HUES64 (cell line): ENCODE measurements around the gene UBE2N. TPM values are rescaled to one million over a fixed set of nuclear protein-coding genes. Genes with fewer than 3 reads are reported as not detected.
A peak's percentile ranks its signal among the peaks of the same experiment; 100 is the strongest.

ENCODE experiments used
- H3K27ac ChIP-seq: 2 replicates; pipeline ENCODE4 v1.7.0; 2013; ENCODE audit warnings: low read depth, low read length, inconsistent platforms
- H3K27me3 ChIP-seq: 2 replicates; pipeline ENCODE4 v1.6.1; 2013; ENCODE audit warnings: mild to moderate bottlenecking, low read length; ENCODE audit not compliant: insufficient read depth
- H3K36me3 ChIP-seq: 2 replicates; pipeline ENCODE4 v1.6.1; 2013; ENCODE audit warnings: mild to moderate bottlenecking, low read length; ENCODE audit not compliant: insufficient read depth
- H3K4me1 ChIP-seq: 2 replicates; pipeline ENCODE4 v1.6.1; 2013; ENCODE audit warnings: mild to moderate bottlenecking, low read length, moderate library complexity; ENCODE audit not compliant: insufficient read depth
- H3K4me3 ChIP-seq: 2 replicates; pipeline ENCODE4 v1.5.1; 2013; ENCODE audit warnings: mild to moderate bottlenecking, low read length, moderate library complexity
- H3K9ac ChIP-seq: 2 replicates; pipeline ENCODE4 v1.6.1; 2013; ENCODE audit warnings: mild to moderate bottlenecking, low read depth, low read length
- H3K9me3 ChIP-seq: 2 replicates; pipeline ENCODE4 v1.6.1; 2013; ENCODE audit warnings: low read depth, low read length; ENCODE audit not compliant: insufficient read depth
- WGBS: fragments of 150-250, 120-280 bp; methylation state at CpG from one replicate; pipeline ENCODE4 v1.1.7; 2013; ENCODE audit warnings: missing lambda C conversion rate; 5-methylcytosine and 5-hydroxymethylcytosine counted together
- polyA plus RNA-seq, 2 experiments: library from polyadenylated mRNA; stranded (reverse); fragments of 50-300 nt; gene quantifications; one replicate each; pipeline ENCODE4 v1.2.3, GENCODE V29; 2013

Gene UBE2N, protein sequence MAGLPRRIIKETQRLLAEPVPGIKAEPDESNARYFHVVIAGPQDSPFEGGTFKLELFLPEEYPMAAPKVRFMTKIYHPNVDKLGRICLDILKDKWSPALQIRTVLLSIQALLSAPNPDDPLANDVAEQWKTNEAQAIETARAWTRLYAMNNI
- 205 TPM for polyA plus RNA-seq (2013, experiment 1 of 2)
- polyA plus RNA-seq (2013, experiment 2 of 2): 206 TPM

- peak within 1 kb of the TSS; percentile 97 for H3K9ac ChIP-seq
- H3K27me3 ChIP-seq: no peaks in the 10 kb centered on the region
- H3K36me3 ChIP-seq: no peaks in the 10 kb centered on the region
- no peaks in the 10 kb centered on the region for H3K9me3 ChIP-seq
- H3K27ac ChIP-seq: peak within 1 kb of the TSS; percentile 98
- under 1% methylated on average over 105 of the region's 105 CpGs for WGBS
- peak within 1 kb of the TSS; percentile 89 for H3K4me3 ChIP-seq
- H3K4me1 ChIP-seq: peaks cover 34% of the 10 kb centered on the region
These were observed at the start of gene UBE2N for GRCh38 chr12:93441617-93442410. TSS of gene UBE2N (minus strand) at chr12:93441947. CDS start at chr12:93441884, 63 bp downstream.

- H3K4me1 ChIP-seq: no peaks in the 10 kb centered on the region
- 90% methylated on average over 7 of the region's 8 CpGs for WGBS
- no peaks in the 10 kb centered on the region for H3K9me3 ChIP-seq
- peaks cover 97% of the 10 kb centered on the region for H3K36me3 ChIP-seq
- H3K4me3 ChIP-seq: no peak overlapping the region
- H3K27me3 ChIP-seq: no peaks in the 10 kb centered on the region
- H3K27ac ChIP-seq: no peak overlapping the region
- no peak overlapping the region for H3K9ac ChIP-seq
These were observed 42.7 kb upstream of the UBE2N start for GRCh38 chr12:93484315-93484981.

DNA sequence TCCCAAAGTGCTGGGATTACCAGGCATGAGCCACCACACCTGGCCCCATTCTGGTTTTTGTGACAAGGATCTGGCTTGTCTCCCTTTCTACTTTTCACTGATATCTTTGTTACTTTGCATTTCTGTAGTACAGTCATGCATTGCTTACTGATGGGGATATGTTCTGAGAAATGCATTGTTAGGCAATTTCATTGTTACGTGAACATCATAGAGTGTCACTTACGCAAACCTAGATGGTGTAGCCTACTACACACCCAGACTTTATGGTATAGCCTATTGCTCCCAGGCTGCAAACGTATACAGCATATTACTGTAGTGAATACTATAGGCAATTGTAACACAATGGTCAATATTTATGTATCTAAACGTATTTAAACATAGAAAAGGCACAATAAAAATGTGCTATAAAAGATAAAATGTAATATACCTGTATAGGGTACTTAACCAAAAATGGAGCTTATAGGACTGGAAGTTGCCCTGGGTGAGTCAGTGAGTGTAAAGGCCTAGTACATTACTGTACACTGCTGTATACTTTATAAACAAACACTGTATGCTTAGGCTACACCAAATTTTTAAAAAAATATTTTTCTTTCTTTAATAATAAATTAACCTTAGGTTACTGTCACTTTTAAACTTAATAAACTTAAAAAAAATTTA lies 41.5 kb upstream of the UBE2N start:
- Histone ChIP-seq H3K27ac (no peak overlapping the region), H3K27me3 (no peaks in the 10 kb centered on the region), H3K36me3 (peaks cover 97% of the 10 kb centered on the region), H3K4me3 (no peak overlapping the region), H3K4me1 (no peaks in the 10 kb centered on the region), H3K9ac (no peak overlapping the region), H3K9me3 (no peaks in the 10 kb centered on the region)
- 95% methylated on average over 2 of the region's 4 CpGs for WGBS

- Histone ChIP-seq H3K4me1 (no peaks in the 10 kb centered on the region), H3K9me3 (no peaks in the 10 kb centered on the region), H3K27me3 (no peaks in the 10 kb centered on the region), H3K4me3 (no peak overlapping the region), H3K36me3 (peaks cover 97% of the 10 kb centered on the region), H3K9ac (no peak overlapping the region), H3K27ac (no peak overlapping the region)
- 94% methylated on average over 5 of the region's 5 CpGs for WGBS
These were observed 41.0 kb upstream of the UBE2N start for GRCh38 chr12:93482721-93483120.

GRCh38 chr12:93476555-93476954 lies 34.8 kb upstream of the UBE2N start:
- H3K27me3 ChIP-seq: no peaks in the 10 kb centered on the region
- H3K9me3 ChIP-seq: no peaks in the 10 kb centered on the region
- H3K27ac ChIP-seq: no peak overlapping the region
- H3K36me3 ChIP-seq: peaks cover 94% of the 10 kb centered on the region
- no peak overlapping the region for H3K9ac ChIP-seq
- no peaks in the 10 kb centered on the region for H3K4me1 ChIP-seq
- no peak overlapping the region for H3K4me3 ChIP-seq

DNA sequence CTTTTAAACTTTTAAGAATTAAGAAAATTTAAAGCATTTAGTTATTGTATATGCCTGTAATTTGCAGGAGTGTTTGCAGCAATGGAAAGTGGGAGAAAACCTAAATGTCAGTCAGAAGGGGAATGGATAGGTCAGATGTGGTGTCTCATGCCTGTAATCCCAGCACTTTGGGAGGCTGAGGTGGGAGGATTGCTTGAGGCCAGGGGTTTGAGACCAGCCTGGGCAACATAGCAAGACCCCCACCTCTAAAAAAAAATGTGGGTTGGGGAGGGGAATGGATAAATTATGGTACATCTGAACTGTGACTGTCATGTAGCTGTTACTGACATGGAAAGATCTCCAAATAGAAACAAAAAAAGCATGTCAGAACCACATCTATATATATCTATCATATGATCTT lies 27.6 kb upstream of the UBE2N start:
- Histone ChIP-seq H3K9ac (no peak overlapping the region), H3K4me1 (peaks cover 5% of the 10 kb centered on the region; the same call in 1 of the 2 replicates), H3K36me3 (peaks cover 55% of the 10 kb centered on the region), H3K27me3 (no peaks in the 10 kb centered on the region), H3K4me3 (peak overlapping the region; percentile 95; the same call in 1 of the 2 replicates), H3K9me3 (no peaks in the 10 kb centered on the region), H3K27ac (no peak overlapping the region)

- under 1% methylated on average over 6 of the region's 7 CpGs for WGBS
- Histone ChIP-seq H3K27me3 (no peaks in the 10 kb centered on the region), H3K9me3 (no peaks in the 10 kb centered on the region), H3K27ac (peak overlapping the region; percentile 97), H3K4me3 (peak overlapping the region; percentile 95), H3K4me1 (peaks cover 5% of the 10 kb centered on the region; the same call in 1 of the 2 replicates), H3K9ac (peak overlapping the region; percentile 99), H3K36me3 (peaks cover 43% of the 10 kb centered on the region)
These were observed 26.2 kb upstream of the UBE2N start for GRCh38 chr12:93468008-93468371.

GRCh38 chr12:93467351-93468007 lies 25.7 kb upstream of the UBE2N start, which contains the start of gene MRPL42:
TSS of gene MRPL42 (plus strand) at chr12:93467514. CDS start at chr12:93469286, 1,772 bp downstream.
- Histone ChIP-seq H3K9ac (peak within 1 kb of the TSS; percentile 99), H3K4me1 (peaks cover 5% of the 10 kb centered on the region; the same call in 1 of the 2 replicates), H3K27ac (peak within 1 kb of the TSS; percentile 97), H3K4me3 (peak within 1 kb of the TSS; percentile 95), H3K9me3 (no peaks in the 10 kb centered on the region), H3K36me3 (peaks cover 38% of the 10 kb centered on the region), H3K27me3 (no peaks in the 10 kb centered on the region)
- WGBS: 1% methylated on average over 36 of the region's 36 CpGs

DNA sequence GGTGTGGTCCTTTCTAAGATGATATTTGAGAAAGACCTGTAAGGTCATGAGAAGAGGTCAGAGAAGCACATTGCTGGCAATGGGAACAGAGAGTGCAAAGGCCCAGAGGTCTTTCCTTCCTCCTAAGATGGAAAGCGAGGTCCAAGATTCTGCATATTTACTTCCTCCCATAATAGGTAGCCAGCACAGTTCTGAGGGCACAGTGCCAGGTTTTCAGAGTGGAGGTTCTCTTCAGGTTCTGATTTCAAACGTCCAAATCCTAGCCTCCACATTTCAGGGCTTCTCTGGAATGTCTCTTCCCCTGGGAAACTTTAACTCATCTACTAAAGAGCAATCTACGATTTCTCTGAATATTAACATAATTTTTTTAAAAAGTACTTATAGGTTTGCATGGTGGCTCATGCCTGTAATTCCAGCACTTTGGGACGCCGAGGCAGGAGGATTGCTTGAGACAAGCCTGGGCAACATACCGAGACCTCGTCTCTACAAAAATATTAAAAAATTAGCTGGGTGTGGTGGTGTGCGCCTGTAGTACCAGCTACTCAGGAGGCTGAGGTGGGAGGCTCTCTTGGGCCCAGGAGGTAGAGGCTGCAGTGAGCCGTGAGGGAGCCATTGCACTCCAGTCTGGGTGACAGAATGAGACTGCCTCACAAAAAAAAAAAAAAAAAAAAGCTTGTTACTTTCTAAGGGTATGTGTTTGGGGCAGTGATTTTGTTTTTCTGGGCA lies 25.0 kb upstream of the UBE2N start:
- no peak overlapping the region for H3K9ac ChIP-seq
- H3K27me3 ChIP-seq: no peaks in the 10 kb centered on the region
- 93% methylated on average over 9 of the region's 9 CpGs for WGBS
- H3K36me3 ChIP-seq: peaks cover 31% of the 10 kb centered on the region
- no peaks in the 10 kb centered on the region for H3K9me3 ChIP-seq
- H3K27ac ChIP-seq: no peak overlapping the region
- peak overlapping the region; percentile 95 for H3K4me3 ChIP-seq
- H3K4me1 ChIP-seq: peaks cover 5% of the 10 kb centered on the region; the same call in 1 of the 2 replicates

DNA sequence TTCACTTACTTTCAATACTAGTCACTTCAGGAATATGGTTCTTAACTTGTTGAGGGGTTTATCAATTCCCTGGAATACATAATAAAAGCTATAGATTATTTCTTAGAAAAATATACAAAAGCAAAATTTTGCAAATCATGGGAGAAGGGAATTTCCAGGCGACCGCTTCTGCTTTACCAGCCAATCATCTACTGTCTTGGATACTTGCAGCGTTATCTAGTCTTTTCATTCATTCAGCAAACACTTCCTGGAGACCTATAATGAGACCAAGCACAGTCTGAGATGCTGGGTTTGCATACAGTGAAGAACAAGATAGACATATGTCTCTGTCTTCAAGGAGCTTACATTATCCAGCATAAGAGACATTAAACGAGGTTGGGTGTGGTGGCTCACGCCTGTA lies 24.1 kb upstream of the UBE2N start:
- H3K4me1 ChIP-seq: peaks cover 5% of the 10 kb centered on the region; the same call in 1 of the 2 replicates
- peaks cover 22% of the 10 kb centered on the region for H3K36me3 ChIP-seq
- H3K9ac ChIP-seq: no peak overlapping the region
- 92% methylated on average over 5 of the region's 5 CpGs for WGBS
- H3K4me3 ChIP-seq: no peak overlapping the region
- H3K9me3 ChIP-seq: no peaks in the 10 kb centered on the region
- H3K27me3 ChIP-seq: no peaks in the 10 kb centered on the region
- H3K27ac ChIP-seq: no peak overlapping the region
